NB4 (cell line): ENCODE data around the gene CTNND2.

Experiments
- TF ChIP-seq, protein P1 (sequence below): IDR thresholded peaks from one replicate; pipeline ENCODE4 v1.5.1; 2012; ENCODE audit warnings: low read depth, low read length
- TF ChIP-seq, protein P2 (sequence below): IDR thresholded peaks from 2 replicates; pipeline ENCODE4 v1.6.1; 2011; ENCODE audit warnings: low read depth, low read length

DNA sequence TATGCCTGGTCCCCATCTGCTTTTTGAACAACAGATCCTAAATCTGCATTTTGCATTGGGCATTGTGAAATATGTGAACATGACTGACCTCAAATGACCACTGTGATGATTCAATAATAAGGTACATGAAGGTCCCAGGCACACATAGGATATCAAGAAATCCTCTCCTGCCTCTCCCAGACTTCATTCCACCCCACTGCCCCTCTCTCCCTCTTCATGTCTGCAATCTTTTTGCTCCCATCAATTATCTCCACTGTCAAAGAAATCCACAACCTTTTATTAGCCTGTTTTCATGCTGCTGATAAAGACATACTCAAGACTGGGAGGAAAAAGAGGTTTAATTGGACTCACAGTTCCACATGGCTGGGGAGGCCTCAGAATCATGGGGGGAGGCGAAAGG, 476.7 kb downstream of the CTNND2 start:
- TF ChIP-seq, protein P1, sequence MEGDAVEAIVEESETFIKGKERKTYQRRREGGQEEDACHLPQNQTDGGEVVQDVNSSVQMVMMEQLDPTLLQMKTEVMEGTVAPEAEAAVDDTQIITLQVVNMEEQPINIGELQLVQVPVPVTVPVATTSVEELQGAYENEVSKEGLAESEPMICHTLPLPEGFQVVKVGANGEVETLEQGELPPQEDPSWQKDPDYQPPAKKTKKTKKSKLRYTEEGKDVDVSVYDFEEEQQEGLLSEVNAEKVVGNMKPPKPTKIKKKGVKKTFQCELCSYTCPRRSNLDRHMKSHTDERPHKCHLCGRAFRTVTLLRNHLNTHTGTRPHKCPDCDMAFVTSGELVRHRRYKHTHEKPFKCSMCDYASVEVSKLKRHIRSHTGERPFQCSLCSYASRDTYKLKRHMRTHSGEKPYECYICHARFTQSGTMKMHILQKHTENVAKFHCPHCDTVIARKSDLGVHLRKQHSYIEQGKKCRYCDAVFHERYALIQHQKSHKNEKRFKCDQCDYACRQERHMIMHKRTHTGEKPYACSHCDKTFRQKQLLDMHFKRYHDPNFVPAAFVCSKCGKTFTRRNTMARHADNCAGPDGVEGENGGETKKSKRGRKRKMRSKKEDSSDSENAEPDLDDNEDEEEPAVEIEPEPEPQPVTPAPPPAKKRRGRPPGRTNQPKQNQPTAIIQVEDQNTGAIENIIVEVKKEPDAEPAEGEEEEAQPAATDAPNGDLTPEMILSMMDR, result no peak
- TF ChIP-seq, protein P2, sequence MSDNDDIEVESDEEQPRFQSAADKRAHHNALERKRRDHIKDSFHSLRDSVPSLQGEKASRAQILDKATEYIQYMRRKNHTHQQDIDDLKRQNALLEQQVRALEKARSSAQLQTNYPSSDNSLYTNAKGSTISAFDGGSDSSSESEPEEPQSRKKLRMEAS, result no peak
